ENCODE data around the gene KRTAP1-3.
"Not testable (repeated sequence)": the region's sequence is repeated elsewhere in the genome, so short reads cannot be mapped to it uniquely, and the experiment has no call there.

Gene KRTAP1-3

DNA sequence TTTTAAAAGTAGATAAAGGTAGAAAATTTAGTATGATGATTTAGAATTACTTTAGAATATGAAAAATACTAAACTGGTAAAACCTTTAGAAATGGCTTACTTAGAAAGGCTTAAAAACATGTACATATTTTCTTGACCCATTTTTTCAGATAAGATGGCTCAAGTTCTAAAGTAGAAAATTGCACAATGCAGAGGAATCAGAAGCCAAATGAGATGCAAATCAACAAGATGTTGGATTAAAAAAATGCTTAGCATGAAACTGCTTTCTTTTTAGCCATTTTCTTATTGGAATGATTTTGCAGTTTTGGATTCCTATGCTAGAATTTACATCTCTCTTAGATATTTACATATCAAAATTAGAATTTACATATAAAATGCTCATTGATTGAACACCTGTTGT, 24.2 kb downstream of the KRTAP1-3 start:
- DNase-seq (ENCODE audit: low read depth): peak; percentile 50

DNA sequence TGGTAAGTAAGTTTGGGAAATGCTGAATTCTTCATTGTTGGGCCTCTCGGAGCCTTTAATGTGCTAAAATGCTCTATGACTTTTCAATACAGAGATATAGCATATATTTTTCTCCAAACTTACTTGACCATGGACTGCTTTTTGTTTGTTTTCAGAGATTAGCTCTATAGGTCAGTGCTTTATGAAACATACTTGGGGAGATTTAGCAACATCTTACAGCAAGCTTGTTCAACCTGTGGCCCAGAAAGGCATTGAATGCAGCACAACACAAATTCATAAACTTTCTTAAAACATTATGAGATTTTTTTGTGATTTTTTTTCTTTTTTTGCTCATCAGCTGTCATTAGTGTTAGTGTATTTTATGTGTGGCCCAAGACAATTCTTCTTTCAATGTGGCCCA, 24.7 kb downstream of the KRTAP1-3 start:
- peak; percentile 55 for DNase-seq (ENCODE audit: low read depth)

DNA sequence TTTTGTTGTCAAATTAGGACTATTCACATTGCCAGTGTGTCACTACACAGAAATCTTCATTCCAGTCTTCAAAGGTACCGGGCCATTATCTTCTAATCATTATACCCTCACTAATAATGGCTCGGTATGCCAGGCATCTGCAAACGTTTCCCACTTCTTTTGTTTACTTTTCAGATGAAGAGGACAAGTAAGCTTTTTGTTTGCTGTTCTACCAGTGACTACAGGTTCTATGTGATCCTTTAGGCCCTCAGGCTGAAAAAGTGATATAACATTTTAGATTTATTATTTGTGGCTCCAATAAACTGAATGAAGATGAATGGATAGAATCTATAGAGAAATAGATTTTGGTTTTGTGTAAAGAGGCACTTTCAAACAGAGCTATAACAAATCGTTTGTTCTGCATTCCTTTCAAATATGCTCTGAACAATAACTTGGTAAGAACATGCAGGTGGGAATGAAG, 25.3 kb downstream of the KRTAP1-3 start:
- no peak for DNase-seq (ENCODE audit: low read depth)

DNA sequence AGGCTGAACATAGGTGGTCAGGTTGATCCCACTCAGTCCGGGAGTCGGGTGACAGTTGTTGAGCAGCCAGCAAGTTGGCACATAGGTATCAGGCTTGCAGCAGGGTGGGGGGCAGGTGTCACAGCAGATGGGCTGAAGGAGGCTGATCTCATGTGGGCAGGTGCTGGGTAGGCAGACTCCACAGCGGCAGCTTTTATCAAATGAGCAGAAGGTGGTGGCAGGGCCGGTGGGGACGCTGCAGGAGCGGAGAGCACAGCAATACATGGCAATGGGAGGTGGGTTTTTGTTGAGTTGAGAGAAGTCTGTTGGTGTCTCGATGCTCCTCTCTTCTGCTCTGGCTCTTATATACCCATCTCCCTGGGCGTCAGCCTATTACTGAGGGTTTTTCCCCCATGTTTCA, 25.9 kb downstream of the KRTAP1-3 start, which contains the start of gene KRTAP3-1:
TSS of gene KRTAP3-1 (minus strand) at position 318 of the 400 bp plus-strand sequence. CDS start at position 264, 54 bp downstream.
- no peak for DNase-seq (ENCODE audit: low read depth)

DNA sequence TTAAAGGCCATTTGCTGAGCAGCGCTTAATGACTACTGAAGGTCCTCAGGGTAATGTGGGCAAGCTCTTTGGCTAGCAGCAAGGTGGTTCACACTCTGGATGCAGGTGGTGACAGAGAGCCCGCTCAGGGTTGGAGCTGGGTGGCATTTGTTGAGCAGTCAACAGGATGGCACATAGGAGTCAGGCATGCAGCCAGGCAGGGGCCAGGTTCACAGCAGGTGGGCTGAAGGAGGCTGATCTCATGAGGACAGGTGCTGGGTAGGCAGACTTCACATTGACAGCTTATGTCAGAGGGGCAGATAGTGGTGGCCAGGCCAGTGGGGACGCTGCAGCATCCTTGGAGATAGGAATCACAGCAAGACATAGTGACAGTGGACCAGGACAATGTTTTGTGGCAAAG, 30.3 kb downstream of the KRTAP1-3 start:
- DNase-seq (ENCODE audit: low read depth): no peak

DNA sequence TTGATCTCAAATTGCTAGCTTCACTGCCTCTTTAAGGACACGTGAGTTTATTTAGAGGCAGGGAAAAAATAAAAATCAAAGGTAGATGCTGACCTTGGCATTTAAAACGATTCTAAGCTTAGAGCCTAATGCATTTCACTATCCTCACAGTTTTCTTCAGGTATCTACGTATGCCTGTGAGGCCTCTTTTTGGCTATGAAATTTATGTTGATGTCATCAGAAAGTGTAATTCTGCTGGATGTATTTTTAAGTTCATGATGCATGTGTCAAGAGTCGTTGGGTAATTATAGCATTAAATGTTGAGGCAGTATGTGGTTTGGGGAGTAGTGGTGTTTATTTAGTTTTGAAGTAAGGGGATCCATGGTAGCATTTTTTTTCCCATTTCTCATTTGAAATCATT, 30.7 kb downstream of the KRTAP1-3 start:
- DNase-seq (ENCODE audit: low read depth): peak; percentile 47

DNA sequence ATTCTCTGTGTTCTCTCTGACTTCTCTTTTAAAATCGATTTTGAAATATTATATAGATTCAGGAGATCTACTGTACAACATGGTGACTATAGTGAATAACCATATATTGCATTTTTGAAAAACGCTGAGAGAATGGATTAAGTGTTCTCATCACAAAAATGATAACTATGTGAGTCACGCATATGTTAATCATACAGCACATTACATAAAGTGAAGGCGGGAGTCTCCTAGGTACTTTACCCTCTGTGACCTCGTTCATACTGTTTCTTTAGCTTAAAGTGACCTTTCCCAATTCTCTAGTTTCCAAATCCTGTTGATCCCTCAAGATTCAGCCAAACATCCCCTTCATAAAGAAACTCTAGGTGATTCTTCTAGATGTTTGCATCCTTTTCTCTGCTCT, 31.9 kb downstream of the KRTAP1-3 start:
- peak; percentile 73 for DNase-seq (ENCODE audit: low read depth)

DNA sequence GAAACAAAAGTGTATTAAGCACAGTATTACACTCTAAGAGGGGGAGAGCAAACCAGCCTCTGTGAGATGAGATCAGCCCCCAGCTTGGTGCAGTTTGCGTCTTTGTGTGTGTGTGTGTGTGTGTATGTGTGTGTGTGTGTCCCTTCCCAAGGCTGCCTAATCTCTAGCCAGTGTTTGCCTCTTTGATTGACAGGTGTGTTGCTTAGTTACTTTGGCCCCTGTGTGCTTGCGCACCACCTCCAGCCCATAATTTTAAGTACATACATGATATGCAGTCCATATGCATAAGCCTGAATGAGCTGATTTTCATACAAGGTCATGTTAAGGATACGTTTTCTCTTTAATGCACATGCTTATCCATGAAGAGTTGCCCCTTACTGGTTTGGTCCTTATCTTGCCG, 32.9 kb downstream of the KRTAP1-3 start:
- DNase-seq (ENCODE audit: low read depth): no peak

DNA sequence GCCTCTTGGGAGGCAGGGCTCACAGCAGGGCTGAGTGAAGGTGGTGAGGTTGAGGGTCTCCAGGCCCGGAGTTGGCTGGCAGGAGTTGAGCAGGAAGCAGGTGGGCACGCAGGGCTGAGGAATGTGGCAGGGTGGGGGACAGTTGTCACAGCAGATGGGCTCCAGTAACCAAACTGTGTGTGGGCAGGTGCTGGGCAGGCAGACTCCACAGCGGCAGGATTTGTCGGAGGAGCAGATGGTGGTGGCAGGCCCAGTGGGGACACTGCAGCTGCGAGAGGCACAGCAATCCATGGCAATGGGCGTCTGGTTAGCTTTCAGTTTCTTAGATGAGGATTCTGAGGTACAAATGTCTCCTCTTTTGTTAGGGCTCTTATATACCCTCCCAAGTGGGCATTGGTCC, 35.1 kb downstream of the KRTAP1-3 start, which contains the start of gene KRTAP3-2:
TSS of gene KRTAP3-2 (minus strand) at position 344 of the 400 bp plus-strand sequence. CDS start at position 291, 53 bp downstream.
- not testable (repeated sequence) for DNase-seq (ENCODE audit: low read depth)

DNA sequence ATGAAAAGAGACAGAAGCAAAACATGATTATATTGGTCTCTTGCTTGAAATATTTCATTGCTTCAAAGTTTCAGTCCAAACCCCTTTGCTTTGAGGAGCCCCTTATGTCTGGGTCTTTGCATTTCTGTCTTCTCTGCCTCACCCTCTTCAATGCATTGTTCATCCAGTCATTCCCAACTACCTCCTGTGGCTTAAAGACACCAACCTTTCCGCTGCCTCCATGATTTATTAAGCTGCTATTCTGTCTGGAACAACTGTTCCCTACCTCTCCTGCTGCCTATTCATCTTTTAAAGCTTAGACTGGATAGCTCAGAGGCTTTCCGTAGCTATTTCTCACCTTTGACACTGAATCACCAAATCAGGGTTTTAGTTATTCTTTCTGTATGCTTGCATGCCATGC, 37.3 kb downstream of the KRTAP1-3 start:
- no peak for DNase-seq (ENCODE audit: low read depth)

DNA sequence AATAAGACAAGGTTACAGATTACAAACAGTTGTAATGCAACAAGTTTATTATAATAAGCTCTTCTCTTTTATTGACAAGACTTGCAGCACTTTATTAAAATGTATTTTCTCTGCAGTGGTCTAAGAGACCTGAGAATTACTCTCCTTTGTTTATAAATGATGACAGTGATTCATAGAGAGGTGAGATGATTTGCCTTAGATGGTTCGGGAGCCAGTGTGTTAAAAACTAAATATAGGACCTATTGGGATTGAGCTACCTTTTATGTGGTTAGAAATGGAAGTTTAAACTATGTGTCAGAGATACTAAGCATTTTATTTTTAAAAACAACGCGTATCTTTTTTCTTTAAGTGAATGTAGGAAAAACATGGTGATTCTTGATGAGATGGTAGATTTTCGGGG, 37.8 kb downstream of the KRTAP1-3 start:
- DNase-seq (ENCODE audit: low read depth): no peak

DNA sequence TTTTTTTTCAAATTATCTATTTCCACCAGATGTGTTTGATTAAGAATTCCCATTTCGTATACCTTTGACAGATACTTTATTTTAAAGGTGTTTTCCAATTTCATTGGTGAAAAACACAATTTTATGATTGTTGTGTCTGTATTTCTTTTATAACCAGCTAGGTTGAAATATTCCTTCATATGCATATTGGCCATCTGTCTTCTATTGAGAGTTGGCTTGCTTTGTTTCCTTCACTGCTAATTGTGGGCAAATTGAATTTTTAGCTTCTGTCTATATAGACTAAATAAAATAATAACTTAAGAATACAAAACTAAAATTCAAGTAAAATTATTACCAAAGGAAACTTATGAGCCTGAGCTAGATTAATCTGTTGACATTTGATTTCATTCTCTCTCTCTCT, 39.6 kb downstream of the KRTAP1-3 start:
- DNase-seq (ENCODE audit: low read depth): no peak

DNA sequence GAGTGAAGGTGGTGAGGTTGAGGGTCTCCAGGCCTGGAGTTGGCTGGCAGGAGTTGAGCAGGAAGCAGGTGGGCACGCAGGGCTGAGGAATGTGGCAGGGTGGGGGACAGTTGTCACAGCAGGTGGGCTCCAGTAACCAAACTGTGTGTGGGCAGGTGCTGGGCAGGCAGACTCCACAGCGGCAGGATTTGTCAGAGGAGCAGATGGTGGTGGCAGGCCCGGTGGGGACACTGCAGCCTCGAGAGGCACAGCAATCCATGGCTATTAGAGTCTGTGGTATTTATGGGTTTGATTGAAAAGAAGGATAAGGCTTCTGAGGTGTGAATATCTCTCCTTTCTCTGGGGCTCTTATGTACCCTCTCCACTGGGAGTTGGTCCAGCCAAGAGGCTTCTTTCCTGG, 40.8 kb downstream of the KRTAP1-3 start, which contains the start of gene KRTAP3-3:
TSS of gene KRTAP3-3 (minus strand) at position 326 of the 400 bp plus-strand sequence. CDS start at position 259, 67 bp downstream.
- no peak for DNase-seq (ENCODE audit: low read depth)

DNA sequence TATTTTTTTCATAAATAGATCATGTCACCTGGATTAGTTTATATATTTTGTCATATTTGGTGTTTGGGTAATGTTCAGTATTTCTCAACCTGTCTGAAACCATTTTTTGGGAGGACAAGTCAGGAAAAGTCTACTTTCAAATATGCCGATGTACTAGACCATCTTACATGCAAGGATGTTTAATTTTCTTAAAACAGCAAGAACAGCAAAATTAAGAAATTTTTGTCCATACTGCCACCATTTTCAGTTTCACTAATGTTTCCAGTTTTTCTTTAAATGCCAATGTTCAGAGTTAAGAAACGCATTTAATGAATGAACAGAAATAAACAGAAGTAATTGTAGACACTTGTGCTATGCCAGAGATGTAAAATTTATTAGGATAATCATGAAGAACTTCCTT, 41.6 kb downstream of the KRTAP1-3 start:
- no peak for DNase-seq (ENCODE audit: low read depth)

DNA sequence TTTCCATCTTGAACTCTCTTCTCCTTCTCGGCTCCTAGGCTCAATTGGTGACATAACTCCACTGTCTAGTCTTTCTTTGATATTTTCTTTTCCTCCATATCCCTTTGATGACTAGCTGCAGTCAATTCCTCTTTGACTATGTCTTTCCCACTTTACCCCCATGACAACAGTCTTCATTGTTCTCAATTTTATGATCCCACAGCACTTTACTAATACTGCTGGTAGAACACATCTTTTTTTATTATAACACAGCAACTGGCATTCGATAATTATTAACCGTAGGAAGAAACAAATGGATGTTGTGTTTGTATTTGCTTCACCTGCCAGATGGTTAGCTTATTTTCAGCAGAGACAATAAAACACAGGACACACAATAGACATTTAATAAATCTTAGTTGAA, 42.0 kb downstream of the KRTAP1-3 start:
- no peak for DNase-seq (ENCODE audit: low read depth)

DNA sequence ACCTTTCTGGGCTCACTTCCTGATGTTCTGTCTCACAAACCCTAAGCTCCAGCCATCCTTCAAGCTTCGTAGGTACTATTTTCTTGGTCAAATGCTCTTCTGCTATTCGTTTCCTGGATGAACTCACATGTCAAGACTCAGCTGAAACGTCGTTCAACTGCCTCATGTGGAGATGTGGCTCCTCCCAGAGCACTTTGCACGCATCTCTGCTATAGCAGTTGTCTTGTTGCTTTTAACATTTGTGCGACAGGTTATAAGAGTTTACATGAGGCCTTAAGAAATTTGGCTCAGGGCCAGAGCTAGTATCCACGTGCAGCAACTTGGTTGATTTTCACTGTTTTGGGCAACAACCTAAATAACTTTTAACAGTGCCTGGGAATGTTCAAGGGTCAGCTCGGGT, 47.8 kb downstream of the KRTAP1-3 start:
- DNase-seq (ENCODE audit: low read depth): no peak

DNA sequence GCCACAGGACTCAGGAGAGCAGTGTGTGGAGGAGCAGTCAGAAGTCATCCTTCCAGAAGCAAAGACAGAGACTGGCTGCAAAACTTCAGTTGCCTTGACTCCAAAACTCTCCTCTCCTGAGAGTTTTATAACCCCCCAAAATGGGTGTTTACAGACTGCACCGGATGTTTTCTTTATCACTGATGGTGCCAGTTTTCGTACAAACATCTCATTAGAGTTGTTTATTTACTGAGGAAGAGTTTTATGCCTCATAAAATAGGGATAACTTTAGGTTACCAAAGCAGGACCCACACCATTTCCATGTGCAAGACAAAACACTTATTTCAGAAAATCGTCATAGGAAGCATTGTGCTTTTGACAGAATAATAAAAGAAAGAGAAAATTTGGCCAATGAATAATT, 50.4 kb downstream of the KRTAP1-3 start, which contains the start of gene KRT40:
TSS of gene KRT40 (minus strand) at position 101 of the 400 bp plus-strand sequence. CDS start at position 48, 53 bp downstream.
- no peak for DNase-seq (ENCODE audit: low read depth)
